Measurements from ENCODE around the gene ISL1. TPM values are rescaled to one million over a fixed set of nuclear protein-coding genes. Genes with fewer than 3 reads are reported as not detected.

Gene ISL1
- total and polyA plus RNA-seq, 2 of the 4 experiments (the other 2 are of a cell fraction): under 0.01 TPM; not detected in 1

- Histone ChIP-seq H3K4me3 (ENCODE audit: insufficient read depth, low read depth, low read length) (no peak overlapping the region), H2BK20ac (ENCODE audit: low read depth, low read length) (no peak overlapping the region), H3K23ac (ENCODE audit: low read depth, low read length) (no peak overlapping the region), H2BK5ac (ENCODE audit: low read depth, low read length, poor library complexity, severe bottlenecking) (no peak overlapping the region), H3K27me3 (ENCODE audit: control insufficient read depth, insufficient read depth, low read length) (no peaks in the 10 kb centered on the region), H3K4me1 (ENCODE audit: control insufficient read depth, insufficient read depth, low read length) (no peaks in the 10 kb centered on the region), H2BK15ac (ENCODE audit: low read depth, low read length) (no peak overlapping the region), H2AK5ac (ENCODE audit: low read depth, low read length) (no peak overlapping the region), H4K8ac (ENCODE audit: low read depth in 2 of 2, low read length in 2 of 2) (no peak overlapping the region), H4K20me1 (ENCODE audit: insufficient read depth, low read length) (no peaks in the 10 kb centered on the region), H4K5ac (ENCODE audit: low read depth, low read length) (no peak overlapping the region), H2BK120ac (ENCODE audit: low read depth, low read length) (no peak overlapping the region), H3K9me1 (ENCODE audit: insufficient read depth, low read length) (no peaks in the 10 kb centered on the region), H3K14ac (replicated peaks; ENCODE audit: low read depth, low read length) (no peak overlapping the region), H3K56ac (ENCODE audit: extremely low read depth, insufficient read depth, low read length) (no peak overlapping the region), H2AFZ (replicated peaks; ENCODE audit: low read length, poor library complexity) (no peak overlapping the region), H3K9ac (ENCODE audit: low read depth, low read length) (no peak overlapping the region), H3K4ac (ENCODE audit: low read depth, low read length) (no peak overlapping the region), H3K4me2 (ENCODE audit: low read depth, low read length) (no peak overlapping the region), H3K79me1 (ENCODE audit: low read depth in 1 of 2, low read length in 2 of 2) (no peaks in the 10 kb centered on the region), H3K18ac (ENCODE audit: low read depth, low read length) (no peak overlapping the region), H2AK9ac (replicated peaks; ENCODE audit: low read depth, low read length, poor library complexity) (no peak overlapping the region), H3K36me3 (ENCODE audit: control insufficient read depth, insufficient read depth, low read length) (no peaks in the 10 kb centered on the region), H4K91ac (ENCODE audit: insufficient read depth, low read depth, low read length) (no peak overlapping the region), H3K9me3 (ENCODE audit: control insufficient read depth, insufficient read depth, low read length) (peaks cover 3% of the 10 kb centered on the region), H3K27ac (ENCODE audit: insufficient read depth, low read length) (no peak overlapping the region)
- TF ChIP-seq NFE2L2 (IDR thresholded peaks at IDR 0.05; ENCODE audit: low read depth, low read length) (no peak), ELK1 (IDR thresholded peaks at IDR 0.05; ENCODE audit: borderline replicate concordance, low read depth, low read length) (no peak), CHD1 (IDR thresholded peaks at IDR 0.05; ENCODE audit: low read depth, low read length) (no peak), CTCF (conservative IDR thresholded peaks at IDR 0.05; ENCODE audit: low read depth, low read length) (no peak), FOS (IDR thresholded peaks at IDR 0.05; ENCODE audit: low read depth, low read length) (no peak), RAD21 (IDR thresholded peaks at IDR 0.05; ENCODE audit: low read length) (no peak), SMC3 (IDR thresholded peaks at IDR 0.05; ENCODE audit: low read depth, low read length) (no peak), MAZ (IDR thresholded peaks at IDR 0.05; ENCODE audit: borderline replicate concordance, low read depth, low read length) (no peak), CEBPB (IDR thresholded peaks at IDR 0.05; ENCODE audit: low read depth, low read length) (no peak), USF2 (IDR thresholded peaks at IDR 0.05; ENCODE audit: low read depth, low read length) (no peak)
- in situ Hi-C loops (cut with MboI; ENCODE audit: low sequenced_read_pairs): no loop called here
- no CpG with 5 or more reads among the region's 2 CpGs for WGBS, 2 experiments (ENCODE audit: extremely low coverage in 2 of 2, insufficient read length in 1 of 2)
- BruUV-seq (replicated peaks): no TSS peak
- DNase-seq (no peak), ATAC-seq (ENCODE audit: low read depth) (no peak)
- ChIA-PET POLR2A (ENCODE audit: unreplicated experiment) (no interaction called here), CTCF (no interaction called here)
- dilution Hi-C loops (cut with HindIII; ENCODE audit: low sequenced_read_pairs, unreplicated experiment): no loop called here
- intact Hi-C loops (cut with micrococcal nuclease): no loop called here
These were observed 46.4 kb upstream of the ISL1 start for GRCh38 chr5:51336878-51337277.
